ENCODE results near the gene ECT2L. TPM values are rescaled to one million over a fixed set of nuclear protein-coding genes. Genes with fewer than 3 reads are reported as not detected.
A peak's percentile ranks its signal among the peaks of the same experiment; 100 is the strongest.
"Not testable (repeated sequence)": the region's sequence is repeated elsewhere in the genome, so short reads cannot be mapped to it uniquely, and the experiment has no call there.

The ECT2L gene
- total RNA-seq, 8 experiments from 2014 or later: 0.27 to 0.84 (median 0.42) TPM

- 21 to 100% (median 85%) methylated on average over 1 to 3 of the region's 3 CpGs; no CpG with 5 or more reads in 1 of the 10 experiments for WGBS, 10 experiments
- in situ Hi-C loops (cut with MboI; ENCODE audit: low pct_unique_long_range_greater_than_20kb in 2 of 9, low sequenced_read_pairs in 9 of 9, unreplicated experiment in 9 of 9): no loop called here
- peaks cover 3 to 14% of the 10 kb centered on the region in 2 donors for H3K4me1 ChIP-seq (replicated peaks in 1 of 2)
- no peak overlapping the region for H3K4me3 ChIP-seq
- peak overlapping the region in 1 of 2 donors; percentile 63 for H3K27ac ChIP-seq
- ATAC-seq (replicated peaks in 6 of 8): no peak
Measured at GRCh38 chr6:138926579-138926978, 130.7 kb downstream of the ECT2L start.

- Histone ChIP-seq H3K27ac (no peak overlapping the region), H3K4me3 (no peak overlapping the region), H3K4me1 (replicated peaks in 1 of 2) (peaks cover 0 to 2% of the 10 kb centered on the region in 2 donors)
- no peak for ATAC-seq (replicated peaks in 6 of 8)
- 64 to 100% (median 94%) methylated on average over 1 of the region's 1 CpG; no CpG with 5 or more reads in 1 of the 10 experiments for WGBS, 10 experiments
- in situ Hi-C loops (cut with MboI; ENCODE audit: low pct_unique_long_range_greater_than_20kb in 2 of 9, low sequenced_read_pairs in 9 of 9, unreplicated experiment in 9 of 9): no loop called here
Measured at GRCh38 chr6:138931660-138932059, 135.8 kb downstream of the ECT2L start.

- 80 to 100% (median 100%) methylated on average over 1 of the region's 1 CpG; no CpG with 5 or more reads in 5 of the 10 experiments for WGBS, 10 experiments
- in situ Hi-C loops (cut with MboI; ENCODE audit: low pct_unique_long_range_greater_than_20kb in 2 of 9, low sequenced_read_pairs in 9 of 9, unreplicated experiment in 9 of 9); H3K4me1 ChIP-seq (replicated peaks in 1 of 2); ATAC-seq (replicated peaks in 6 of 8); H3K27ac ChIP-seq; H3K4me3 ChIP-seq: not testable (repeated sequence)
Measured at GRCh38 chr6:138936873-138937272, 141.0 kb downstream of the ECT2L start.

- no peak for ATAC-seq (replicated peaks in 6 of 8)
- no peak overlapping the region for H3K27ac ChIP-seq
- WGBS, 10 experiments: 83 to 100% (median 94%) methylated on average over 1 to 2 of the region's 2 CpGs; no CpG with 5 or more reads in 1 of the 10 experiments
- in situ Hi-C loops (cut with MboI; ENCODE audit: low pct_unique_long_range_greater_than_20kb in 2 of 9, low sequenced_read_pairs in 9 of 9, unreplicated experiment in 9 of 9): no loop called here
- no peaks in the 10 kb centered on the region for H3K4me1 ChIP-seq (replicated peaks in 1 of 2)
- H3K4me3 ChIP-seq: no peak overlapping the region
Measured at GRCh38 chr6:138943089-138943625, 147.3 kb downstream of the ECT2L start.

GRCh38 chr6:138944412-138944811, 148.5 kb downstream of the ECT2L start:
- H3K27ac ChIP-seq: no peak overlapping the region

GRCh38 chr6:138945354-138945753, 149.5 kb downstream of the ECT2L start:
- Histone ChIP-seq H3K4me3 (no peak overlapping the region), H3K27ac (no peak overlapping the region), H3K4me1 (replicated peaks in 1 of 2) (peaks cover 0 to 2% of the 10 kb centered on the region in 2 donors)
- WGBS, 10 experiments: 80 to 98% (median 96%) methylated on average over 1 to 5 of the region's 5 CpGs; no CpG with 5 or more reads in 3 of the 10 experiments
- in situ Hi-C loops (cut with MboI; ENCODE audit: low pct_unique_long_range_greater_than_20kb in 2 of 9, low sequenced_read_pairs in 9 of 9, unreplicated experiment in 9 of 9): no loop called here
- no peak for ATAC-seq (replicated peaks in 6 of 8)

More at GRCh38 chr6:138944412-138944811, 148.5 kb downstream of the ECT2L start:
- H3K4me1 ChIP-seq (replicated peaks in 1 of 2): peaks cover 0 to 2% of the 10 kb centered on the region in 2 donors
- 38 to 100% (median 89%) methylated on average over 1 of the region's 1 CpG; no CpG with 5 or more reads in 2 of the 10 experiments for WGBS, 10 experiments
- in situ Hi-C loops (cut with MboI; ENCODE audit: low pct_unique_long_range_greater_than_20kb in 2 of 9, low sequenced_read_pairs in 9 of 9, unreplicated experiment in 9 of 9): no loop called here
- ATAC-seq (replicated peaks in 6 of 8): peak in 2 of 8 experiments; percentile 40 to 60
- no peak overlapping the region for H3K4me3 ChIP-seq

GRCh38 chr6:138948004-138948403, 152.1 kb downstream of the ECT2L start:
- no peak overlapping the region for H3K27ac ChIP-seq
- 46 to 100% (median 85%) methylated on average over 1 to 2 of the region's 2 CpGs for WGBS, 10 experiments
- peaks cover 0 to 2% of the 10 kb centered on the region in 2 donors for H3K4me1 ChIP-seq (replicated peaks in 1 of 2)
- in situ Hi-C loops (cut with MboI; ENCODE audit: low pct_unique_long_range_greater_than_20kb in 2 of 9, low sequenced_read_pairs in 9 of 9, unreplicated experiment in 9 of 9): no loop called here
- no peak for ATAC-seq (replicated peaks in 6 of 8)
- H3K4me3 ChIP-seq: no peak overlapping the region

- H3K27ac ChIP-seq: no peak overlapping the region
- ATAC-seq (replicated peaks in 6 of 8): no peak
- WGBS, 10 experiments: 60 to 100% (median 85%) methylated on average over 1 of the region's 1 CpG; no CpG with 5 or more reads in 4 of the 10 experiments
- H3K4me3 ChIP-seq: no peak overlapping the region
- peaks cover 0 to 2% of the 10 kb centered on the region in 2 donors for H3K4me1 ChIP-seq (replicated peaks in 1 of 2)
- in situ Hi-C loops (cut with MboI; ENCODE audit: low pct_unique_long_range_greater_than_20kb in 2 of 9, low sequenced_read_pairs in 9 of 9, unreplicated experiment in 9 of 9): no loop called here
Measured at GRCh38 chr6:138948546-138949179, 152.8 kb downstream of the ECT2L start.

- WGBS, 10 experiments: 0 to 100% (median 100%) methylated on average over 1 of the region's 1 CpG; no CpG with 5 or more reads in 1 of the 10 experiments
- peak in 2 of 8 experiments; percentile 31 to 61 for ATAC-seq (replicated peaks in 6 of 8)
- in situ Hi-C loops (cut with MboI; ENCODE audit: low pct_unique_long_range_greater_than_20kb in 2 of 9, low sequenced_read_pairs in 9 of 9, unreplicated experiment in 9 of 9): no loop called here
Measured at GRCh38 chr6:138953451-138953850, 157.6 kb downstream of the ECT2L start.

More at GRCh38 chr6:138953451-138953850, 157.6 kb downstream of the ECT2L start:
- no peak overlapping the region for H3K27ac ChIP-seq
- H3K4me3 ChIP-seq: no peak overlapping the region
- peaks cover 0 to 2% of the 10 kb centered on the region in 2 donors for H3K4me1 ChIP-seq (replicated peaks in 1 of 2)

Other genes starting within 250 kb of the ECT2L start
- gene CCDC28A, start 22.3 kb upstream of the ECT2L start, total RNA-seq: 10 to 100 TPM in 4 of 8 experiments, 1 to 10 TPM in 4; 5.0 to 18.3 (median 9.6) TPM
- gene REPS1, start 192.2 kb downstream of the ECT2L start, total RNA-seq: 10 to 100 TPM; 21.0 to 53.2 (median 42.0) TPM
- gene ABRACL, start 232.7 kb downstream of the ECT2L start, total RNA-seq: 10 to 100 TPM; 13.9 to 61.3 (median 26.6) TPM

All from motor neuron (in vitro differentiated cells).